Smooth muscle cell (in vitro differentiated cells): ENCODE measurements around the gene TRIM56. TPM values are rescaled to one million over a fixed set of nuclear protein-coding genes. Genes with fewer than 3 reads are reported as not detected.

Source experiments
- DNase-seq: peaks from one replicate; lab custom pipeline; 2025; ENCODE audit not compliant: unreplicated experiment; lab: John Stamatoyannopoulos, UW
- H2AFZ ChIP-seq: fragments of 200-600 bp; sonication (generic); 2 replicates; pipeline ENCODE4 v1.6.0; 2016; ENCODE audit warnings: antibody characterized with exemption, low read depth, mild to moderate bottlenecking
- H3F3A ChIP-seq: fragments of 200-600 bp; sonication (generic); 2 replicates; pipeline ENCODE4 v1.6.0; 2017; ENCODE audit warnings: antibody characterized with exemption, low read depth
- H3K27ac ChIP-seq: fragments of 200-600 bp; sonication (generic); 2 replicates; pipeline ENCODE4 v1.5.1; 2016; ENCODE audit warnings: low read depth, mild to moderate bottlenecking
- H3K27me3 ChIP-seq: fragments of 200-600 bp; sonication (generic); 2 replicates; pipeline ENCODE4 v1.6.1; 2016; ENCODE audit warnings: low read depth, mild to moderate bottlenecking
- H3K36me3 ChIP-seq: fragments of 200-600 bp; sonication (generic); 2 replicates; pipeline ENCODE4 v1.5.1; 2016; ENCODE audit warnings: low read depth
- H3K4me1 ChIP-seq: fragments of 200-600 bp; sonication (generic); 2 replicates; pipeline ENCODE4 v1.5.1; 2016; ENCODE audit warnings: low read depth
- H3K4me2 ChIP-seq: fragments of 200-600 bp; sonication (generic); 2 replicates; pipeline ENCODE4 v1.6.0; 2016; ENCODE audit warnings: mild to moderate bottlenecking
- H3K4me3 ChIP-seq: fragments of 200-600 bp; sonication (generic); 2 replicates; pipeline ENCODE4 v1.5.1; 2016; ENCODE audit warnings: mild to moderate bottlenecking
- H3K79me2 ChIP-seq: fragments of 200-600 bp; sonication (generic); 2 replicates; pipeline ENCODE4 v1.6.0; 2016; ENCODE audit warnings: low read depth, mild to moderate bottlenecking
- H3K9ac ChIP-seq: fragments of 200-600 bp; sonication (generic); 2 replicates; pipeline ENCODE4 v1.6.0; 2016; ENCODE audit warnings: low read depth
- H3K9me3 ChIP-seq: fragments of 200-600 bp; sonication (generic); replicated peaks from 2 replicates; pipeline ENCODE4 v1.5.1; 2016; ENCODE audit warnings: low read depth
- H4K20me1 ChIP-seq: fragments of 200-600 bp; sonication (generic); 2 replicates; pipeline ENCODE4 v1.6.0; 2016; ENCODE audit warnings: low read depth
- WGBS: methylation state at CpG from one replicate; pipeline ENCODE4 v1.1.7; 2016; ENCODE audit warnings: low lambda C conversion rate; 5-methylcytosine and 5-hydroxymethylcytosine counted together
- polyA plus RNA-seq: library from polyadenylated mRNA; unstranded; fragments of >200 nt; fragmentation: Nextera tagmentation; extraction: Ambion mirVana; gene quantifications from 2 replicates; pipeline ENCODE4 v1.2.1, GENCODE V29; 2016
- total RNA-seq: library from RNA; depleted of rRNA; stranded (reverse); fragments of >200 nt; gene quantifications from 2 replicates; pipeline ENCODE4 v1.2.3, GENCODE V29; 2014
- TF ChIP-seq, protein P1 (sequence below): fragments of 200-600 bp; sonication (generic); IDR thresholded peaks from 2 replicates; pipeline ENCODE4 v1.5.1; 2017; ENCODE audit warnings: borderline replicate concordance, mild to moderate bottlenecking, antibody characterized with exemption; ENCODE audit not compliant: insufficient read depth, poor library complexity, severe bottlenecking

TRIM56 gene
- total and polyA plus RNA-seq, 2 experiments from 2014 or later, result 2.5 to 11.2 TPM

DNA sequence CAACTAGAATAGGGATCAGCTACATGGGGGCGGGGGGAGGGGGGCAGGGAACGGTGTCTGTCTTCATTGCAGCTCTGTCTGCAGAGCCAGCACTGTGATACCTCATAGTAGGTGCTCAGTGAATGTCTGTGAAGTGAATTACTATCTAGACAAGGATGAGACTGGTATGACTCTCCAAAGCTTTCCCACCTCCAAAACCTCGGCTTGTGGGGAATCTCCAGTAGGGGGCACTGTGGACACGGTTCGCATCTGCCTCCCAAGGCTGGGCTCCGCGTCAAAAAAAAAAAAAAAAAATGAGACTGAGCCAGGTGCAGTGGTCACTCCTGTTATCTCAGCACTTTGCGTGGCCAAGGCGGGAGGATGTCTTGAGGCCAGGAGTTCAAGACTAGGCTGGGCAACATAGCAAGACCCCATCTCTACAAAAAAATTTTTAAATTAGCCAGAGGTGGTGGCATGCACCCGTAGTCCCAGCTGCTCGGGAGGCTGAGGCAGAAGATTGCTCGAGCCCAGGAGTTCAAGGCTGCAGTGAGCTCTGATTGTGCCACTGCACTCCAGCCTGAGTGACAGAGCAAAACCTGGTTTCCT, 9.6 kb downstream of the TRIM56 start:
- TF ChIP-seq, protein P1, sequence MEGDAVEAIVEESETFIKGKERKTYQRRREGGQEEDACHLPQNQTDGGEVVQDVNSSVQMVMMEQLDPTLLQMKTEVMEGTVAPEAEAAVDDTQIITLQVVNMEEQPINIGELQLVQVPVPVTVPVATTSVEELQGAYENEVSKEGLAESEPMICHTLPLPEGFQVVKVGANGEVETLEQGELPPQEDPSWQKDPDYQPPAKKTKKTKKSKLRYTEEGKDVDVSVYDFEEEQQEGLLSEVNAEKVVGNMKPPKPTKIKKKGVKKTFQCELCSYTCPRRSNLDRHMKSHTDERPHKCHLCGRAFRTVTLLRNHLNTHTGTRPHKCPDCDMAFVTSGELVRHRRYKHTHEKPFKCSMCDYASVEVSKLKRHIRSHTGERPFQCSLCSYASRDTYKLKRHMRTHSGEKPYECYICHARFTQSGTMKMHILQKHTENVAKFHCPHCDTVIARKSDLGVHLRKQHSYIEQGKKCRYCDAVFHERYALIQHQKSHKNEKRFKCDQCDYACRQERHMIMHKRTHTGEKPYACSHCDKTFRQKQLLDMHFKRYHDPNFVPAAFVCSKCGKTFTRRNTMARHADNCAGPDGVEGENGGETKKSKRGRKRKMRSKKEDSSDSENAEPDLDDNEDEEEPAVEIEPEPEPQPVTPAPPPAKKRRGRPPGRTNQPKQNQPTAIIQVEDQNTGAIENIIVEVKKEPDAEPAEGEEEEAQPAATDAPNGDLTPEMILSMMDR, result peak; percentile 71
- Histone ChIP-seq H3K27me3 (no peaks in the 10 kb centered on the region), H3K9me3 (no peaks in the 10 kb centered on the region), H3K36me3 (no peaks in the 10 kb centered on the region), H4K20me1 (no peaks in the 10 kb centered on the region), H3K79me2 (peaks cover 3% of the 10 kb centered on the region), H3K27ac (peak overlapping the region; percentile 81), H3F3A (peaks cover 17% of the 10 kb centered on the region), H3K9ac (peak overlapping the region; percentile 52), H2AFZ (no peak overlapping the region), H3K4me2 (no peak overlapping the region), H3K4me1 (peaks cover 20% of the 10 kb centered on the region), H3K4me3 (no peak overlapping the region)
- DNase-seq, result peak; percentile 2
- 47% methylated on average over 12 of the region's 12 CpGs for whole genome bisulfite sequencing

DNA sequence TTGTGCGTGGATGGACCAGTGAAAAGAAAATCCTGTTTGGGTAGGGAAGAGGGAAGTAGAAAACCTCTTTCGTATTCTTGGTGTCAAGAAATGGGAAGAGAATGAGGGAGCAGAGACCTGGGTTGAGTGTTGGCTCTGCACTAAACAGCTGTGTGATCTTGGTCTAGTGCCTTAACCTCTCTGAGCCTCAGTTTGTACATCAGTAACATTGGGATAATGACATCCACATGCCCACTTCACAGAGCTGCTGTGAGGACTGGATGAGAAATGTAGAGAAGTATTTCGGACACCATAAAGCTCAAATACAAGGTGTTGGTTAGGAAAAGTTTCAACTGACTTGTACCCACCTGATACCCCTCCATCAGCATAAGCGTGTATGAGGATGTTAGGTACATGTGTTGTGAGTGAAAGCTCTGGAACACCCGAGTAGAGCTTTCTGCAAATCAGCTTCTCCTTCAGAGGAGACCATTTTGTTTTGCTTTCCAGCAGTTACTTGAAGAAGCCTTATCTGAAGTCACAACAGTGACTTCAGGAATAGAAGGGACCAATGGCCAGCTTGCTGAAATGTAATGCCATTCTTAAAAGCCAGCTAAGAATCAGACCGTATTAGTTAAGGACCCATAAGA, 11.2 kb downstream of the TRIM56 start:
- no peaks in the 10 kb centered on the region for H3K79me2 ChIP-seq
- TF ChIP-seq, protein P1, result no peak

DNA sequence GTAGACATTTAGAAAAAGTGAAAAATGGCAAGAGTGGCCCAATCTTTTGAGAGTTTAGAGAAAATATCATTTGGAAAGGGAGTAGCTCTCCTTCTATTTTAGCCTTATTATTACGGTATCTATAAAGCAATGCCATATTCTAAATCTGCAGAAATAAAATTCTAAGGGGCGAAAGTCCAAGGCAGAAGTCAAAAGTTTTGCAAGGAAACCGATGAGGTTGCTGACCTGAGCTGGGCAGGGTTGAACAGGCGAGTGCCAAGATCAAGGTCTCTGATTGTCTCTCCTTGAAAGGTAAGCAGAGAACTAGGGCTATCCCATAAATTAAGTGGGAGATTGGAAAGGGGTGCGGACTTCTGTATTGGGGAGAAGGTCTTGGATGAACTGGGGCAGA, 11.7 kb downstream of the TRIM56 start:
- no peak overlapping the region for H3K4me3 ChIP-seq
- H3F3A ChIP-seq, result peaks cover 25% of the 10 kb centered on the region
- WGBS, result 94% methylated on average over 5 of the region's 5 CpGs
- no peak overlapping the region for H3K4me2 ChIP-seq
- no peaks in the 10 kb centered on the region for H3K9me3 ChIP-seq
- no peak overlapping the region for H3K9ac ChIP-seq
- H3K27me3 ChIP-seq, result no peaks in the 10 kb centered on the region
- H3K36me3 ChIP-seq, result no peaks in the 10 kb centered on the region
- H3K79me2 ChIP-seq, result no peaks in the 10 kb centered on the region
- H3K27ac ChIP-seq, result no peak overlapping the region
- peaks cover 26% of the 10 kb centered on the region for H3K4me1 ChIP-seq
- H4K20me1 ChIP-seq, result no peaks in the 10 kb centered on the region
- H2AFZ ChIP-seq, result no peak overlapping the region
- TF ChIP-seq, protein P1, result no peak
- no peak for DNase-seq

More for the DNA sequence above, 11.2 kb downstream of the TRIM56 start:
- H3K4me3 ChIP-seq, result no peak overlapping the region
- H3K9me3 ChIP-seq, result no peaks in the 10 kb centered on the region
- H2AFZ ChIP-seq, result no peak overlapping the region
- H3K4me2 ChIP-seq, result no peak overlapping the region
- H3K36me3 ChIP-seq, result no peaks in the 10 kb centered on the region
- H3K27ac ChIP-seq, result no peak overlapping the region
- peaks cover 26% of the 10 kb centered on the region for H3K4me1 ChIP-seq
- H4K20me1 ChIP-seq, result no peaks in the 10 kb centered on the region
- H3K27me3 ChIP-seq, result no peaks in the 10 kb centered on the region
- H3F3A ChIP-seq, result peaks cover 25% of the 10 kb centered on the region
- WGBS, result 88% methylated on average over 6 of the region's 6 CpGs
- no peak for DNase-seq
- no peak overlapping the region for H3K9ac ChIP-seq

DNA sequence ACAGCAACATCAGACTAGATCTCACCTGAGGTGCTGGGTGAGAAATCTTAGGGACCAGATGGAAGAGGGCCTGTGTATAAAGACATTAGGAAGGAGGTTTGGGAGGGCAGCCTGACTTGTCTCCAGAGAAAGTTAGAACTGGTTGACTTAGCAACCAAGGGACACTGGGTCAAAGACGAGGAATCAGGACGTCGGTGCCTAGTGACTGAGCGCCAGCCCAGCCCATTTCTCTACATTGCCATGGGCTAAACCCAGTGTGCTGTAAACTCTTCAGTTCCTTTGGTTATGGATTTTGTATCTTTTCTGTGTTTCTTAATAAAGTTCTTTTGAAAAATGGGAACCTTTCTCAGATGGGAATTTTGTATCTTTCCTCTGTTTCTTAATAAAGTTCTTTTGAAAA, 12.3 kb downstream of the TRIM56 start:
- H3K27ac ChIP-seq, result no peak overlapping the region

More for the DNA sequence above, 12.3 kb downstream of the TRIM56 start:
- TF ChIP-seq, protein P1, result no peak
- Histone ChIP-seq H3K27me3 (no peaks in the 10 kb centered on the region), H3K36me3 (no peaks in the 10 kb centered on the region), H4K20me1 (no peaks in the 10 kb centered on the region), H3K4me2 (no peak overlapping the region), H3K9ac (no peak overlapping the region), H3K9me3 (no peaks in the 10 kb centered on the region), H2AFZ (no peak overlapping the region), H3K4me1 (peaks cover 26% of the 10 kb centered on the region), H3K4me3 (no peak overlapping the region), H3F3A (peaks cover 25% of the 10 kb centered on the region), H3K79me2 (no peaks in the 10 kb centered on the region)
- no peak for DNase-seq
- WGBS, result 91% methylated on average over 4 of the region's 4 CpGs
